Panc1 (cell line): Measurements from ENCODE around the gene XRCC6. TPM values are rescaled to one million over a fixed set of nuclear protein-coding genes. Genes with fewer than 3 reads are reported as not detected.
"Not testable (repeated sequence)": the region's sequence is repeated elsewhere in the genome, so short reads cannot be mapped to it uniquely, and the experiment has no call there.

ENCODE experiments used
- ATAC-seq: fragments of 200-7000 bp; cut with Tn5 transposase; 2 replicates; pipeline ENCODE4 v1.9.1; 2020; ENCODE audit warnings: mild to moderate bottlenecking, moderate library complexity
- BruUV-seq: library from RNA; stranded (reverse); fragments of 400-500 nt; replicated peaks from 2 replicates; lab custom pipeline; 2021; lab: Mats Ljungman, UMichigan
- CTCF ChIA-PET: fragments of 300-600 bp; sonication (Branson Sonifier 250); formaldehyde crosslinking; loops from one replicate; lab custom pipeline; 2022; ENCODE audit warnings: antibody characterized with exemption; lab: Charles Lee
- POLR2A ChIA-PET: fragments of 300-600 bp; sonication (Branson Sonifier 250); formaldehyde crosslinking; loops from one replicate; lab custom pipeline; 2022; ENCODE audit warnings: antibody characterized with exemption; lab: Charles Lee
- DNase-seq: peaks from one replicate; pipeline ENCODE4 v3.0.0-alpha.2; 2010; ENCODE audit warnings: low read depth, low spot score
- H3K27ac ChIP-seq: 2 replicates; pipeline ENCODE4 v1.5.1; 2011; ENCODE audit warnings: mild to moderate bottlenecking, low read length, inconsistent platforms
- H3K27me3 ChIP-seq: fragments of 200-500 bp; sonication (Bioruptor generic); 2 replicates; pipeline ENCODE4 v1.6.0; 2014; ENCODE audit warnings: low read length, inconsistent platforms; ENCODE audit not compliant: control insufficient read depth, insufficient read depth
- H3K36me3 ChIP-seq: fragments of 200-500 bp; sonication (Bioruptor generic); 2 replicates; pipeline ENCODE4 v1.5.1; 2014; ENCODE audit warnings: inconsistent platforms, mild to moderate bottlenecking, low read length, moderate library complexity; ENCODE audit not compliant: control insufficient read depth, insufficient read depth
- H3K4me1 ChIP-seq: 2 replicates; pipeline ENCODE4 v1.5.1; 2011; ENCODE audit warnings: inconsistent platforms, mild to moderate bottlenecking, low read length, moderate library complexity; ENCODE audit not compliant: control insufficient read depth, insufficient read depth
- H3K4me3 ChIP-seq, 2 experiments: 2 replicates each; pipeline ENCODE4 v1.5.1; 2011 to 2012; ENCODE audit warnings: low read depth in 2 of 2, low read length in 2 of 2, mild to moderate bottlenecking in 2 of 2, inconsistent platforms in 1 of 2, moderate library complexity in 1 of 2
- H3K9me3 ChIP-seq: fragments of 200-500 bp; sonication (Bioruptor generic); 2 replicates; pipeline ENCODE4 v1.5.1; 2014; ENCODE audit warnings: low read depth, mild to moderate bottlenecking, inconsistent platforms, low read length, moderate library complexity; ENCODE audit not compliant: control insufficient read depth, insufficient read depth
- POLR2AphosphoS5 ChIP-seq: IDR thresholded peaks from 2 replicates; pipeline ENCODE4 v1.6.1; 2012; ENCODE audit warnings: mild to moderate bottlenecking, low read depth, low read length, moderate library complexity
- SIN3A ChIP-seq: IDR thresholded peaks from 2 replicates; pipeline ENCODE4 v1.6.1; 2012; ENCODE audit warnings: low read depth, mild to moderate bottlenecking, low read length, moderate library complexity, borderline replicate concordance; ENCODE audit not compliant: insufficient read depth
- TCF7L2 ChIP-seq: IDR thresholded peaks from 2 replicates; pipeline ENCODE4 v1.6.1; 2011; ENCODE audit warnings: mild to moderate bottlenecking, low read depth, low read length, inconsistent platforms
- in situ Hi-C: cut with HindIII; loops from 2 replicates; pipeline ENCODE4 v1.10.0; 2016; ENCODE audit warnings: low sequenced_read_pairs, low pct_unique_long_range_greater_than_20kb
- intact Hi-C: fragments of 100-400 bp; cut with micrococcal nuclease; formaldehyde crosslinking; loops from one replicate; pipeline ENCODE4 v1.10.0; 2022; ENCODE audit not compliant: unreplicated experiment
- total RNA-seq: library from RNA; stranded (reverse); gene quantifications from one replicate; pipeline ENCODE4 v1.2.1, GENCODE V29; 2021; ENCODE audit not compliant: unreplicated experiment
- TF ChIP-seq, protein P1 (sequence below): fragments of 450-650 bp; IDR thresholded peaks from 2 replicates; pipeline ENCODE4 v1.5.1; 2017; ENCODE audit warnings: mild to moderate bottlenecking
- TF ChIP-seq, protein P2 (sequence below), 2 experiments: IDR thresholded peaks; 2 replicates each; pipeline ENCODE4 v1.6.1; 2011 to 2012; ENCODE audit warnings: low read depth in 2 of 2, control low read depth in 1 of 2, low read length in 1 of 2, mild to moderate bottlenecking in 1 of 2, moderate library complexity in 1 of 2; ENCODE audit not compliant: insufficient read depth in 1 of 2

The XRCC6 gene
- total RNA-seq, 1 experiment from 2014 or later, result 287 TPM

DNA sequence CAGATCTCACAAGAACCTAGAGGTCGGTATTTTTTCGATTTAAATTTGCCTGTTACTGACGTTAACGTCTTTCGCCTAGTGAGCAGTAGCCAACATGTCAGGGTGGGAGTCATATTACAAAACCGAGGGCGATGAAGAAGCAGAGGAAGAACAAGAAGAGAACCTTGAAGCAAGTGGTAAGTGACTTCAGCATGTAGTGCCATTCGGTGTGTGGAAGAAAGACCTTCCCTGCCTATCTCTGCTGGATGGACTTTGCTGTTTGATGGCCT is 750 bp downstream of the XRCC6 start:
- H3K27ac ChIP-seq, result peak overlapping the region; percentile 93
- H3K4me1 ChIP-seq, result peaks cover 7% of the 10 kb centered on the region; the same call in 1 of the 2 replicates
- H3K36me3 ChIP-seq, result peaks cover 14% of the 10 kb centered on the region
- ChIA-PET POLR2A (no interaction called here), CTCF (no interaction called here)
- no peak for DNase-seq
- in situ Hi-C loops (no loop called here), intact Hi-C loops (no loop called here)
- no peak for ATAC-seq
- H3K27me3 ChIP-seq, result no peaks in the 10 kb centered on the region
- BruUV-seq, result no TSS peak
- no peaks in the 10 kb centered on the region for H3K9me3 ChIP-seq
- TF ChIP-seq SIN3A (no peak), TCF7L2 (no peak), POLR2AphosphoS5 (no peak)
- TF ChIP-seq, protein P1, sequence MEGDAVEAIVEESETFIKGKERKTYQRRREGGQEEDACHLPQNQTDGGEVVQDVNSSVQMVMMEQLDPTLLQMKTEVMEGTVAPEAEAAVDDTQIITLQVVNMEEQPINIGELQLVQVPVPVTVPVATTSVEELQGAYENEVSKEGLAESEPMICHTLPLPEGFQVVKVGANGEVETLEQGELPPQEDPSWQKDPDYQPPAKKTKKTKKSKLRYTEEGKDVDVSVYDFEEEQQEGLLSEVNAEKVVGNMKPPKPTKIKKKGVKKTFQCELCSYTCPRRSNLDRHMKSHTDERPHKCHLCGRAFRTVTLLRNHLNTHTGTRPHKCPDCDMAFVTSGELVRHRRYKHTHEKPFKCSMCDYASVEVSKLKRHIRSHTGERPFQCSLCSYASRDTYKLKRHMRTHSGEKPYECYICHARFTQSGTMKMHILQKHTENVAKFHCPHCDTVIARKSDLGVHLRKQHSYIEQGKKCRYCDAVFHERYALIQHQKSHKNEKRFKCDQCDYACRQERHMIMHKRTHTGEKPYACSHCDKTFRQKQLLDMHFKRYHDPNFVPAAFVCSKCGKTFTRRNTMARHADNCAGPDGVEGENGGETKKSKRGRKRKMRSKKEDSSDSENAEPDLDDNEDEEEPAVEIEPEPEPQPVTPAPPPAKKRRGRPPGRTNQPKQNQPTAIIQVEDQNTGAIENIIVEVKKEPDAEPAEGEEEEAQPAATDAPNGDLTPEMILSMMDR, result no peak
- TF ChIP-seq, protein P2, sequence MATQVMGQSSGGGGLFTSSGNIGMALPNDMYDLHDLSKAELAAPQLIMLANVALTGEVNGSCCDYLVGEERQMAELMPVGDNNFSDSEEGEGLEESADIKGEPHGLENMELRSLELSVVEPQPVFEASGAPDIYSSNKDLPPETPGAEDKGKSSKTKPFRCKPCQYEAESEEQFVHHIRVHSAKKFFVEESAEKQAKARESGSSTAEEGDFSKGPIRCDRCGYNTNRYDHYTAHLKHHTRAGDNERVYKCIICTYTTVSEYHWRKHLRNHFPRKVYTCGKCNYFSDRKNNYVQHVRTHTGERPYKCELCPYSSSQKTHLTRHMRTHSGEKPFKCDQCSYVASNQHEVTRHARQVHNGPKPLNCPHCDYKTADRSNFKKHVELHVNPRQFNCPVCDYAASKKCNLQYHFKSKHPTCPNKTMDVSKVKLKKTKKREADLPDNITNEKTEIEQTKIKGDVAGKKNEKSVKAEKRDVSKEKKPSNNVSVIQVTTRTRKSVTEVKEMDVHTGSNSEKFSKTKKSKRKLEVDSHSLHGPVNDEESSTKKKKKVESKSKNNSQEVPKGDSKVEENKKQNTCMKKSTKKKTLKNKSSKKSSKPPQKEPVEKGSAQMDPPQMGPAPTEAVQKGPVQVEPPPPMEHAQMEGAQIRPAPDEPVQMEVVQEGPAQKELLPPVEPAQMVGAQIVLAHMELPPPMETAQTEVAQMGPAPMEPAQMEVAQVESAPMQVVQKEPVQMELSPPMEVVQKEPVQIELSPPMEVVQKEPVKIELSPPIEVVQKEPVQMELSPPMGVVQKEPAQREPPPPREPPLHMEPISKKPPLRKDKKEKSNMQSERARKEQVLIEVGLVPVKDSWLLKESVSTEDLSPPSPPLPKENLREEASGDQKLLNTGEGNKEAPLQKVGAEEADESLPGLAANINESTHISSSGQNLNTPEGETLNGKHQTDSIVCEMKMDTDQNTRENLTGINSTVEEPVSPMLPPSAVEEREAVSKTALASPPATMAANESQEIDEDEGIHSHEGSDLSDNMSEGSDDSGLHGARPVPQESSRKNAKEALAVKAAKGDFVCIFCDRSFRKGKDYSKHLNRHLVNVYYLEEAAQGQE (IDR thresholded peaks at IDR 0.05; ENCODE audit: insufficient read depth in 1 of 2, low read depth in 2 of 2, low read length in 1 of 2), result no peak
- peak overlapping the region; percentile 71 to 91 for H3K4me3 ChIP-seq

DNA sequence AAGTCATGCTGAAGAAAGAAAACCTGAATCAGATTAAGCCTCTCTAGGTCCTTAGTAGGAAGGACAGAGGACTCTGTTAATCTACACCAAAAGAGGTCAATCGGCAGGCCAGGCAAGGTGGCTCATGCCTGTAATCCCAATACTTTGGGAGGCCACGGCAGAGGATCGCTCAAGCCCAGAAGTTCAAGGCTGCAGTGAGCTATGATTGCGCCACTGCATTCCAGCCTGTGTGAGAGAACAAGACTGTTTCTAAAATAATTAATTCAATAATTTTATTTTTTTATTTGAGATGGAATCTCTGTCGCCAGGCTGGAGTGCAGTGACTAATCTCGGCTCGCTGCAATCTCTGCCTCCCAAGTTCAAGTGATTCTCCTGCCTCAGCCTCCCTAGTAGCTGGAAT is 4.5 kb downstream of the XRCC6 start:
- no TSS peak for BruUV-seq
- POLR2A ChIA-PET, result no interaction called here
- Histone ChIP-seq H3K36me3 (peaks cover 14% of the 10 kb centered on the region), H3K4me3 (no peak overlapping the region), H3K4me1 (no peaks in the 10 kb centered on the region), H3K27ac (no peak overlapping the region), H3K27me3 (no peaks in the 10 kb centered on the region), H3K9me3 (no peaks in the 10 kb centered on the region)
- DNase-seq (no peak), ATAC-seq (no peak)
- in situ Hi-C loops, result no loop called here
- intact Hi-C loops, result no loop called here
- CTCF ChIA-PET, result no interaction called here
- TF ChIP-seq POLR2AphosphoS5 (no peak), TCF7L2 (no peak), SIN3A (no peak)
- TF ChIP-seq, protein P1, result no peak
- TF ChIP-seq, protein P2 (IDR thresholded peaks at IDR 0.05; ENCODE audit: insufficient read depth in 1 of 2, low read depth in 2 of 2, low read length in 1 of 2), result no peak

DNA sequence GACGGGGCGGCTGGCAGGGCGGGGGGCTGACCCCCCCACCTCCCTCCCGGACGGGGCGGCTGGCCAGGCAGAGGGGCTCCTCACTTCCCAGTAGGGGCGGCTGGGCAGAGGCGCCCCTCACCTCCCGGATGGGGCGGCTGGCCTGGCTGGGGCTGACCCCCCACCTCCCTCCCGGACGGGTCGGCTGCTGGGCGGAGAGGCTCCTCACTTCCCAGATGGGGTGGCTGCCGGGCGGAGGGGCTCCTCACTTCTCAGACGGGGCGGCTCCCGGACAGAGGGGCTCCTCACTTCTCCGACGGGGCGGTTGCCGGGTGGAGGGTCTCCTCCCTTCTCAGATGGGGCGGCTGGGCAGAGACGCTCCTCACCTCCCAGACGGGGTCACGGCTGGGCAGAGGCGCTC is 10.0 kb downstream of the XRCC6 start:
- H3K4me3 ChIP-seq, CTCF ChIA-PET, POLR2A ChIA-PET, BruUV-seq, H3K36me3 ChIP-seq, H3K27me3 ChIP-seq, H3K9me3 ChIP-seq, DNase-seq, intact Hi-C loops, ATAC-seq, in situ Hi-C loops, H3K4me1 ChIP-seq, H3K27ac ChIP-seq: not testable (repeated sequence)

DNA sequence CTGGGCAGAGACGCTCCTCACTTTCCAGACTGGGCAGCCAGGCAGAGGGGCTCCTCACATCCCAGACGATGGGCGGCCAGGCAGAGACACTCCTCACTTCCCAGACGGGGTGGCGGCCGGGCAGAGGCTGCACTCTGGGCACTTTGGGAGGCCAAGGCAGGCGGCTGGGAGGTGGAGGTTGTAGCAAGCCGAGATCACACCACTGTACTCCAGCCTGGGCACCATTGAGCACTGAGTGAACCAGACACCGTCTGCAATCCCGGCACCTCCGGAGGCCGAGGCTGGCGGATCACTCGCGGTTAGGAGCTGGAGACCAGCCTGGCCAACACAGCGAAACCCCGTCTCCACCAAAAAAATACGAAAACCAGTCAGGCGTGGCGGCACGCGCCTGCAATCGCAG is 10.5 kb downstream of the XRCC6 start:
- CTCF ChIA-PET, POLR2A ChIA-PET, BruUV-seq: not testable (repeated sequence)

More for the DNA sequence above, 10.5 kb downstream of the XRCC6 start:
- H3K9me3 ChIP-seq, in situ Hi-C loops, DNase-seq, H3K27me3 ChIP-seq, ATAC-seq, H3K4me1 ChIP-seq, H3K27ac ChIP-seq, H3K4me3 ChIP-seq, intact Hi-C loops: not testable (repeated sequence)
- H3K36me3 ChIP-seq, result peaks cover 11% of the 10 kb centered on the region
